ENCODE measurements around the gene TOX2. TPM values are rescaled to one million over a fixed set of nuclear protein-coding genes. Genes with fewer than 3 reads are reported as not detected.

TOX2 gene
- total RNA-seq, 1 experiment from 2014 or later, result 1.7 TPM

DNA sequence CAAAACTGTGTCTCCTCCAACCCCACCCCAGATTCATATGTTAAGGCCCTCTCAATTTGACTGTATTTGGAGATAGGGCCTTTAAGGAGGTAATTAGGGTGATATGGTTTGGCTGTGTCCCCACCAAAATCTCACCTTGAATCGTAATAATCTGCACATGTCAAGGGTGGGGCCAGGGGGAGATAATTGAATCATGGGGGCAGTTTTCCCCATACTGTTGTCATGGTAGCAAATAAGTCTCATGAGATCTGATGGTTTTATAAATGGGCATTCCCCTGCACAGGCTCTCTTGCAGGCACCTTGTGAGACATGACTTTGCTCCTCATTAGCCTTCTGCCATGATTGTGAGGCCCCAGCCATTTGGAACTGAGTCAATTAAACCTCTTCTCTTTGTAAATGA lies 46.6 kb upstream of the TOX2 start:
- H3K56ac ChIP-seq (ENCODE audit: insufficient read length, low read depth, low read length), result no peak overlapping the region
- TF ChIP-seq, protein P1, sequence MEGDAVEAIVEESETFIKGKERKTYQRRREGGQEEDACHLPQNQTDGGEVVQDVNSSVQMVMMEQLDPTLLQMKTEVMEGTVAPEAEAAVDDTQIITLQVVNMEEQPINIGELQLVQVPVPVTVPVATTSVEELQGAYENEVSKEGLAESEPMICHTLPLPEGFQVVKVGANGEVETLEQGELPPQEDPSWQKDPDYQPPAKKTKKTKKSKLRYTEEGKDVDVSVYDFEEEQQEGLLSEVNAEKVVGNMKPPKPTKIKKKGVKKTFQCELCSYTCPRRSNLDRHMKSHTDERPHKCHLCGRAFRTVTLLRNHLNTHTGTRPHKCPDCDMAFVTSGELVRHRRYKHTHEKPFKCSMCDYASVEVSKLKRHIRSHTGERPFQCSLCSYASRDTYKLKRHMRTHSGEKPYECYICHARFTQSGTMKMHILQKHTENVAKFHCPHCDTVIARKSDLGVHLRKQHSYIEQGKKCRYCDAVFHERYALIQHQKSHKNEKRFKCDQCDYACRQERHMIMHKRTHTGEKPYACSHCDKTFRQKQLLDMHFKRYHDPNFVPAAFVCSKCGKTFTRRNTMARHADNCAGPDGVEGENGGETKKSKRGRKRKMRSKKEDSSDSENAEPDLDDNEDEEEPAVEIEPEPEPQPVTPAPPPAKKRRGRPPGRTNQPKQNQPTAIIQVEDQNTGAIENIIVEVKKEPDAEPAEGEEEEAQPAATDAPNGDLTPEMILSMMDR (conservative IDR thresholded peaks at IDR 0.05), result no peak
- H3K23ac ChIP-seq (ENCODE audit: insufficient read length, low read depth, low read length), result no peak overlapping the region
- H3K27me3 Mint-ChIP-seq (ENCODE audit: low read depth), result peaks cover 7% of the 10 kb centered on the region
- no peak overlapping the region for H4K91ac ChIP-seq (ENCODE audit: insufficient read length, low read depth, low read length)
- no peak overlapping the region; a peak in 1 of 7 replicates for H3K27ac Mint-ChIP-seq
- H2AFZ ChIP-seq (ENCODE audit: low read length), result no peak overlapping the region
- no peaks in the 10 kb centered on the region for H3K79me2 ChIP-seq (ENCODE audit: insufficient read depth, low read length)
- H3K27me3 ChIP-seq (ENCODE audit: insufficient read depth, low read length), result no peaks in the 10 kb centered on the region
- no peak overlapping the region for H3K4me3 Mint-ChIP-seq
- no peaks in the 10 kb centered on the region for H3K4me1 ChIP-seq (ENCODE audit: insufficient read depth, low read length)
- no peak overlapping the region for H4K8ac ChIP-seq (replicated peaks; ENCODE audit: insufficient read length, low read depth, low read length)
- H2BK15ac ChIP-seq (ENCODE audit: low read depth, low read length), result no peak overlapping the region
- no peak overlapping the region for H2BK120ac ChIP-seq (ENCODE audit: low read depth, low read length, poor library complexity, severe bottlenecking)
- DNase-seq, result no peak
- no peak overlapping the region for H2AK5ac ChIP-seq (ENCODE audit: insufficient read length, low read length)
- peaks cover 8 to 13% of the 10 kb centered on the region in 2 experiments; a peak in 3 of 4 replicates for H3K4me1 Mint-ChIP-seq
- no peaks in the 10 kb centered on the region for H3K79me1 ChIP-seq (ENCODE audit: insufficient read depth, low read depth, low read length, poor library complexity, severe bottlenecking)
- no peak overlapping the region for H3K4me2 ChIP-seq (ENCODE audit: insufficient read depth, insufficient read length, low read length)
- H3K23me2 ChIP-seq (ENCODE audit: insufficient read length, low read depth, low read length, poor library complexity, severe bottlenecking), result no peaks in the 10 kb centered on the region
- H3K27ac ChIP-seq (ENCODE audit: insufficient read length, low read depth, low read length), result no peak overlapping the region
- H4K20me1 ChIP-seq (ENCODE audit: control insufficient read depth, insufficient read depth, insufficient read length), result no peaks in the 10 kb centered on the region
- H3K18ac ChIP-seq (ENCODE audit: insufficient read length, low read depth, low read length), result no peak overlapping the region
- no peak overlapping the region for H3T11ph ChIP-seq (ENCODE audit: low read length)
- H3K14ac ChIP-seq (ENCODE audit: insufficient read depth, low read length), result no peak overlapping the region
- H2BK20ac ChIP-seq (ENCODE audit: low read depth, low read length, poor library complexity, severe bottlenecking), result no peak overlapping the region
- H3K9me3 ChIP-seq (ENCODE audit: control insufficient read depth, low read depth, low read length), result no peaks in the 10 kb centered on the region
- no peaks in the 10 kb centered on the region for H3K36me3 Mint-ChIP-seq (ENCODE audit: insufficient read depth in 1 of 3, low read depth in 3 of 3)
- no peaks in the 10 kb centered on the region for H3K9me3 Mint-ChIP-seq
- H3K4ac ChIP-seq (ENCODE audit: low read depth, low read length), result no peak overlapping the region
- H2BK12ac ChIP-seq (ENCODE audit: insufficient read length, low read depth, low read length), result no peak overlapping the region
- WGBS (ENCODE audit: extremely low coverage, insufficient read length, low lambda C conversion rate), result no CpG with 5 or more reads among the region's 1 CpG
- H4K5ac ChIP-seq (ENCODE audit: insufficient read length, low read depth, low read length), result no peak overlapping the region
- H3K9ac ChIP-seq (ENCODE audit: extremely low read depth, insufficient read length, low read length), result no peak overlapping the region
- no peak overlapping the region for H2BK5ac ChIP-seq (ENCODE audit: insufficient read length, low read length)
